ENCODE results near the gene TSPY9. TPM values are rescaled to one million over a fixed set of nuclear protein-coding genes. Genes with fewer than 3 reads are reported as not detected.

TSPY9 gene
- total RNA-seq, 1 donor from 2014 or later: not detected

Other genes with a start within 250 kb of the TSPY9 start
- gene TSPY4, start 149.8 kb upstream of the TSPY9 start, total RNA-seq: not detected in 2 replicates
- not detected in 2 replicates for gene TSPY8, start 129.5 kb upstream of the TSPY9 start, total RNA-seq
- gene TSPY3, start 88.8 kb upstream of the TSPY9 start, total RNA-seq: not detected in 2 replicates
- not detected in 2 replicates for gene TSPY1, start 20.3 kb upstream of the TSPY9 start, total RNA-seq
- gene TSPY10, start 40.6 kb downstream of the TSPY9 start, total RNA-seq: not detected in 2 replicates

Measured in astrocyte (in vitro differentiated cells and primary cell).